K562 (cell line): Measurements from ENCODE around the gene CCDC93.

Experiments
- CHD1 ChIP-seq: fragments of 200-600 bp; sonication (generic); IDR thresholded peaks from one replicate; pipeline ENCODE4 v1.6.1; 2012; ENCODE audit warnings: mild to moderate bottlenecking, moderate library complexity, low read length, inconsistent platforms
- CHD2 ChIP-seq: IDR thresholded peaks from 2 replicates; pipeline ENCODE4 v1.6.1; 2011; ENCODE audit warnings: low read depth, low read length
- CTCF ChIP-seq, 3 experiments: IDR thresholded peaks in 2 of 3; conservative IDR thresholded peaks in 1 of 3; 2 replicates each; pipeline ENCODE4 v1.5.1; 2011 to 2012; ENCODE audit warnings: low read length in 3 of 3, mild to moderate bottlenecking in 3 of 3, control low read depth in 2 of 3, improper control_type of control experiment in 1 of 3, inconsistent platforms in 1 of 3, low read depth in 1 of 3, mixed read lengths in 1 of 3, moderate library complexity in 1 of 3; ENCODE audit not compliant: insufficient read depth in 2 of 3
- EZH2 ChIP-seq: IDR thresholded peaks from 2 replicates; pipeline ENCODE4 v1.6.1; 2012; ENCODE audit warnings: low read depth, mild to moderate bottlenecking, inconsistent platforms, low read length, borderline replicate concordance
- GTF2F1 ChIP-seq: IDR thresholded peaks from 2 replicates; pipeline ENCODE4 v1.6.1; 2011; ENCODE audit warnings: low read depth, low read length, improper control_type of control experiment
- IRF2 ChIP-seq: sonication (generic); formaldehyde crosslinking; IDR thresholded peaks from 2 replicates; pipeline ENCODE4 v1.8.1; 2022; ENCODE audit warnings: mild to moderate bottlenecking, missing genetic modification reagents
- KHSRP ChIP-seq: fragments of 450-650 bp; IDR thresholded peaks from 2 replicates; pipeline ENCODE4 v1.6.1; 2017
- POLR2AphosphoS5 ChIP-seq: IDR thresholded peaks from 2 replicates; pipeline ENCODE4 v1.6.1; 2011; ENCODE audit warnings: mild to moderate bottlenecking, low read depth, low read length, moderate library complexity; ENCODE audit not compliant: control insufficient read depth, insufficient read depth
- ZBTB2 ChIP-seq: fragments of 450-650 bp; IDR thresholded peaks from 2 replicates; pipeline ENCODE4 v1.6.1; 2016; ENCODE audit warnings: antibody characterized with exemption
- ZNF639 ChIP-seq, 2 experiments: fragments of 200-800 bp in 1 of 2; sonication (Bioruptor generic) in 1 of 2; sonication (generic) in 1 of 2; formaldehyde crosslinking in 1 of 2; IDR thresholded peaks in 1 of 2; conservative IDR thresholded peaks in 1 of 2; 2 replicates each; pipeline versions ENCODE4 v1.5.0 to v1.6.1; 2016 to 2020; ENCODE audit warnings: missing compliant biosample characterization in 1 of 2, missing genetic modification characterization in 1 of 2, missing genetic modification reagents in 1 of 2
- ZSCAN29 ChIP-seq: fragments of 450-650 bp; IDR thresholded peaks from 2 replicates; pipeline ENCODE4 v1.6.1; 2017

GRCh38 chr2:118056165-118056534 lies 42.3 kb upstream of the CCDC93 start:
- TF ChIP-seq ZNF639 (CRISPR knock-in tag; conservative IDR thresholded peaks at IDR 0.05 in 1 of 2, IDR thresholded peaks at IDR 0.05 in 1 of 2) (no peak), KHSRP (no peak), IRF2 (no peak), CHD1 (no peak), EZH2 (no peak), ZBTB2 (no peak), POLR2AphosphoS5 (no peak), GTF2F1 (no peak), ZSCAN29 (no peak), CHD2 (no peak), CTCF (IDR thresholded peaks at IDR 0.05 in 2 of 3, conservative IDR thresholded peaks at IDR 0.05 in 1 of 3; ENCODE audit: insufficient read depth in 2 of 3, low read depth in 1 of 3, low read length in 3 of 3) (no peak)
